Activated naive CD4-positive, alpha-beta T cell treated with Interleukin-2 at 50 U/mL for 16 hours (primary cell): ENCODE data around the gene ACTA1.
"Not testable (repeated sequence)": the region's sequence is repeated elsewhere in the genome, so short reads cannot be mapped to it uniquely, and the experiment has no call there.

Experiments used
- DNase-seq: peaks from one replicate; pipeline ENCODE4 v3.0.0-alpha.2; 2020

ACTA1 gene

GRCh38 chr1:229434005-229434640, at the start of gene ACTA1:
Gene ACTA1, minus strand, starts transcription at chr1:229434094. Its CDS starts 979 bp downstream, at chr1:229433115.
- DNase-seq: no peak

GRCh38 chr1:229482511-229482910, 48.6 kb upstream of the ACTA1 start:
- no peak for DNase-seq

- no peak for DNase-seq
These were observed 46.6 kb upstream of the ACTA1 start for GRCh38 chr1:229480495-229480894.

- DNase-seq: no peak
These were observed 45.9 kb upstream of the ACTA1 start for GRCh38 chr1:229479660-229480399.

DNA sequence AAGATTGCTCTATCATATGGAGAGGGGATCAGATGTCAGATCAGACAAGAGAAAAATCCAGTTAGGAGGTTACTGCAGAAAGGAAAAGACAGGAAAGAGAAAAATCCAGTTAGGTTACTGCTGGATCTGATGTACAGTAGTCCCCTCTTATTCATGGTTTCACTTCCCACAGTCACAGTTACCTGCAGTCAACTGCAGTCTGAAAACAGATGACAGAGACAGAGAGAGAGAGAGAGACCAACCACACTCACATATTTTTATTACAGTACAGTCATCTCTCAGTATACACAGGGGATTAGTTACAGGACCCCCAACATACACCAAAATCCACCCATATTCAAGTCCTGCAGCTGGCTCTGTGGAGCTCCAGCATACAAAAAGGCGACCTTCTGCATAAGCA, 45.0 kb upstream of the ACTA1 start:
- DNase-seq: no peak

DNA sequence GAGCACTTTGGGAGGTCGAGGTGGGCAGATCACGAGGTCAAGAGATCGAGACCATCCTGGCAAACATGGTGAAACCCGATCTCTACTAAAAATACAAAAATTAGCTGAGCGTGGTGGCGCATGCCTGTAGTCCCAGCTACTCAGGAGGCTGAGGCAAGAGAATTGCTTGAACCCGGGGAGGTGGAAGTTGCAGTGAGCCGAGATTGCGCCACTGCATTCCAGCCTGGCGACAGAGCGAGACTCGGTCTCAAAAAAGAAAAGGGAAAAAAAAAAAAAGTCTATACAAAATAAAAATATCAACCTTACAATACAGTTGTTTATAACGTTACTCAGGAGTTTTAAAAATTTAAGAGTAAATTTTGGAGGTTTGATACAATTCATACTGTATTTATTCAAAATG, 42.0 kb upstream of the ACTA1 start:
- DNase-seq: not testable (repeated sequence)

- DNase-seq: no peak
These were observed 40.6 kb upstream of the ACTA1 start for GRCh38 chr1:229474509-229474908.

DNA sequence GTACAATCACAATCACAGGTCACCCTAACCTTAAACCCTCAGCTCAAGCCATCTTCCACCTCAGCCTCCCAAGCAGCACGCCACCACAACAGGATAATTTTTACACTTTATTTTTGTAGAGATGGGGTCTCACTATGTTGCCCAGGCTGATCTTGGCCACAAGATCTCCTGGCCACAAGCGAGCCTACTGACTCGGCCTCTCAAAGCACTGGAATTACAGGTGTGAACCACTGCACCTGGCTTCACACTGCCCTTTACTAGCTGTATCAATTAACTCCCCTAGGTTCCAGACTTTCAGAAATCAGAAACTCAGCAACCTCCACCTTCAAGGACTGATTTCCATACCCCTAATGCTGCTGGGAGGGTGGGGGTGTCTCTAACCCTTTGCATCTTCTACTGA, 37.3 kb upstream of the ACTA1 start:
- no peak for DNase-seq

- no peak for DNase-seq
These were observed 36.6 kb upstream of the ACTA1 start for GRCh38 chr1:229470406-229471043.

- DNase-seq: no peak
These were observed 33.0 kb upstream of the ACTA1 start for GRCh38 chr1:229466887-229467286.

DNA sequence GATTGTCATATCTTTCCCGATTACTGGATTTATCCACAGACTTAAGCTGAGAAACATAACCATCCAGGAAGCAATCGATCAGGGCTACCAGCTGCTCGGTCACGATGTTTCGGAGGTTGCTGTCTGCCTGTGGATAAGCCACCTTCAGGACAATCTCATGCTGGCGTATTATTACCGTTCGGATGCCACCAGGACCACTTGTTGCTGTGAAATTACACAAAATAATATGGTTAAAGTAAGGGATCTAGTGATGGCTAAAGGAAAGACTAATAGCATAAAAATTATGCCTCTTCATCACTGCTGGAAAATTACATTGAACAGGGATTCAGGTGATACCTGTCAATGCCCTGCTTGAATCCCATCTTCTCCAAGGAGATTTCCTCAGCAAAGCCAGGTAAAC, 30.8 kb upstream of the ACTA1 start:
- no peak for DNase-seq

- DNase-seq: no peak
These were observed 27.3 kb upstream of the ACTA1 start for GRCh38 chr1:229461032-229461668.

GRCh38 chr1:229459815-229460214, 25.9 kb upstream of the ACTA1 start:
- DNase-seq: no peak

- no peak for DNase-seq
These were observed 23.5 kb upstream of the ACTA1 start for GRCh38 chr1:229457436-229457835.

DNA sequence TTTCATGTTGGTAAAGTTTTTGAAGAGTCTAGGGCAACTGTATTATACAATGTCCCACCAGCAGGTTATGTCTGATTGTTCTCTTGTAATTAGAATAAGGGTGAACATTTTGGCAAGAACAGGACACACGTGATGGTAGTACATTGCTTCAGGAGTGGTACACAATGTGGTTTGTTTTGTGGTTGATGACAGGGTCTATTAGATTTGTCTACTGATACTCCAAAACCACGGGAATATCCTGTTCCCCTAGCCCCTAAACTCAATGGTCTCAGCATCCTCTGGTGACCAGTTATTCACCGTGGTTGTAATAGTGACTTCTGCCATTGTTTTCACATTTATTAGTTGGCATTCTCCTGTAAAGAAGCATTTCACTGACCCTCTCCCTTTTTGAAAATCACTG, 22.1 kb upstream of the ACTA1 start:
- no peak for DNase-seq

DNA sequence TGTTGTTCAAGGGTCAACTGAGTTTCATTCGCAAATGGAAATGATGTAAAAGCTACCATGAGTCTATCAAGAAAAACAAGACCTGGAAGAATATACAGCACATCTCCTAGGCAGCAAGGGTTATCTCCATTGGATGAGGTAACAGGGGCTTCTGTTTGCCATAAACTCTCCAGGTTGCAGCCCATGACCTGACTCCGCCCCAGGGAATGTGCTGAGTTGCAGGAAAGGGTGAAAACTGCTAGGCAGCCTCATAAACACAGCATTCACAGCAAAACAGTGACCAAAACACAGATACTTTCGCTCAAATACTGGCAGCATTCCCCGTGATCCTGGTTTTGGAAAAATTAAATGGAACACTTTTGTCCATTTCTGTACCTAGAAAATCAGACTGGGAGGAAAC, 20.2 kb upstream of the ACTA1 start:
- DNase-seq: no peak

- no peak for DNase-seq
These were observed 19.3 kb upstream of the ACTA1 start for GRCh38 chr1:229452956-229453801.

- no peak for DNase-seq
These were observed 15.0 kb upstream of the ACTA1 start for GRCh38 chr1:229448845-229449244.

GRCh38 chr1:229448354-229448753, 14.5 kb upstream of the ACTA1 start:
- DNase-seq: no peak

- no peak for DNase-seq
These were observed 13.9 kb upstream of the ACTA1 start for GRCh38 chr1:229447809-229448252.

GRCh38 chr1:229445828-229446227, 11.9 kb upstream of the ACTA1 start:
- DNase-seq: no peak

DNA sequence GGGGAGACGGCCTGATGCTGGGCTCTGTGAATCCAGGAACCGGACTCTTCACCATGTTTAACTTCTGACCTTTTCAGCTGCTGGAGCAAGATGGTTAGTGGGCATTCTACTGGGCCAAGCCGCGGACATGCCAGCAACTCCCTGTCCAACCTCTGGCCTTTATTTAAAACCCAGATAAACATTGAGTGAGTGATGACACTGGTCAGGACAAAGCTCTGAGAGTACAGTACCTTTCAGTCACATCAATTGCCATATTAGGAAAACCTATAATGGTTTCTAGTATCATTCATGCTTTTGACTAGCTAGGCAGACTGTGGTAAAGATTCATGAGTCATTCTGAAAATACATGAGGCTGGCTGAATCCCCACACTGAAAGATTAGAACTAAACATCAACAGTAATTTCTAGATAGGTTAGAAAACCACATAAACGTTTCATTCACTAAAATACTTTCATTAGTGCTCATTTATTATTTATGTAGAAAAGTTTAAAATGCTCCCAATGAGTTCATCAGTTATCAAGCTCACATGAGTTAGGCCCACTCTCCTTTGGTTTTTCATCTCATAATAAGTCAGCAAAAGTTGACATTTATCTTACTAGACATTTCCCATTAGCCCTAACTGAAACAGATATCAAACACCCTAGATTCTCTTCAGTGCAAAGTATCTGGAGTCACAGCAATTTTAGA, 7.1 kb upstream of the ACTA1 start:
- DNase-seq: no peak
